ENCODE data around the gene PLEKHG7. TPM values are rescaled to one million over a fixed set of nuclear protein-coding genes. Genes with fewer than 3 reads are reported as not detected.
"Not testable (repeated sequence)": the region's sequence is repeated elsewhere in the genome, so short reads cannot be mapped to it uniquely, and the experiment has no call there.

The PLEKHG7 gene
- polyA plus RNA-seq, 1 experiment, result 0.05 TPM

DNA sequence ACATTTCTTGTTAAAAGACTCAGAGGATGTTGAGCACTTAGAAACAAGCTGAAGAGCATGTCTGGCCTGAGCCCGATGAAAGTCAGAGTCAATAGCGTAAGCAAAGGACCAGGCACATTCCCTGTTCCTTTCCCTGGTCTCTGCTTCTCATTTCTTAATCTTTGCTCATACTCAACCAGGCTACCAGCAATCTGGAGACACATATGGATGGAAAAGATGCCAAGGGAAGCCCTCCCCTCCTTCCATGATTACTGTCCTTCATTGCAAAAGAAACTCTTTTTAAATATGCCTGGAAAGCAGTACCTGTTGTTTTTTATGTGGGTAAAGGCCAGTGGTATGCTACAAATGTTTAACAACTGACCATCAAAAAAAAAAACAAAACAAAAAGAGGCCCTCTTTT is 44.2 kb upstream of the PLEKHG7 start:
- no peak overlapping the region for H3K4me3 ChIP-seq (ENCODE audit: low read depth, low read length)
- H3K27ac ChIP-seq (ENCODE audit: low read depth, low read length), result no peak overlapping the region
- POLR2A ChIA-PET, result no interaction called here
- no peaks in the 10 kb centered on the region for H3K27me3 ChIP-seq (ENCODE audit: control insufficient read depth, insufficient read depth, low read length)
- no peaks in the 10 kb centered on the region for H3K9me3 ChIP-seq (ENCODE audit: control insufficient read depth, insufficient read depth, low read length)
- DNase-seq (ENCODE audit: low read depth, low spot score), result no peak
- TF ChIP-seq, protein P1, sequence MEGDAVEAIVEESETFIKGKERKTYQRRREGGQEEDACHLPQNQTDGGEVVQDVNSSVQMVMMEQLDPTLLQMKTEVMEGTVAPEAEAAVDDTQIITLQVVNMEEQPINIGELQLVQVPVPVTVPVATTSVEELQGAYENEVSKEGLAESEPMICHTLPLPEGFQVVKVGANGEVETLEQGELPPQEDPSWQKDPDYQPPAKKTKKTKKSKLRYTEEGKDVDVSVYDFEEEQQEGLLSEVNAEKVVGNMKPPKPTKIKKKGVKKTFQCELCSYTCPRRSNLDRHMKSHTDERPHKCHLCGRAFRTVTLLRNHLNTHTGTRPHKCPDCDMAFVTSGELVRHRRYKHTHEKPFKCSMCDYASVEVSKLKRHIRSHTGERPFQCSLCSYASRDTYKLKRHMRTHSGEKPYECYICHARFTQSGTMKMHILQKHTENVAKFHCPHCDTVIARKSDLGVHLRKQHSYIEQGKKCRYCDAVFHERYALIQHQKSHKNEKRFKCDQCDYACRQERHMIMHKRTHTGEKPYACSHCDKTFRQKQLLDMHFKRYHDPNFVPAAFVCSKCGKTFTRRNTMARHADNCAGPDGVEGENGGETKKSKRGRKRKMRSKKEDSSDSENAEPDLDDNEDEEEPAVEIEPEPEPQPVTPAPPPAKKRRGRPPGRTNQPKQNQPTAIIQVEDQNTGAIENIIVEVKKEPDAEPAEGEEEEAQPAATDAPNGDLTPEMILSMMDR (IDR thresholded peaks at IDR 0.05; ENCODE audit: low read depth, low read length), result no peak
- CTCF ChIA-PET, result no interaction called here

DNA sequence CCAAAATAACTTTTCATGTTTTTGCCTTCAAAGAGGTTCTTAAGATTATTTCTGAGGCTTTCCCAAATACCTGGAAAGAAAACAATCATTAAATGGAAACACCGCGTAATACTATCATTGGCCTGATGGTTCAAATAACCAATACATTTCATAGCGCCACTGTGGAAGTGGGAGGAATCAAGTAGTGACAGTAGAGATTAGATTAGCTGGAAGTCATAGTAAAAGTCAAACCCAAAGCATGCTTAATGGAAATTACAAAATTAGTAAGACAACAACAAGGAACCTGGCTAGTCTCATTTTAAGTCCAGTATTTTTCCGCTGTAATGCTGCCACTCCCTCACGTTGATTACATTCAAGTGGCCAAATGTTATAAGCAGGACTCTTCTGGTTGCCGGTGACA is 41.5 kb upstream of the PLEKHG7 start:
- Histone ChIP-seq H3K4me3 (ENCODE audit: low read depth, low read length) (no peak overlapping the region), H3K9me3 (ENCODE audit: control insufficient read depth, insufficient read depth, low read length) (no peaks in the 10 kb centered on the region), H3K27ac (ENCODE audit: low read depth, low read length) (no peak overlapping the region), H3K27me3 (ENCODE audit: control insufficient read depth, insufficient read depth, low read length) (no peaks in the 10 kb centered on the region)
- CTCF ChIA-PET, result no interaction called here
- TF ChIP-seq, protein P1 (IDR thresholded peaks at IDR 0.05; ENCODE audit: low read depth, low read length), result no peak
- POLR2A ChIA-PET, result no interaction called here
- no peak for DNase-seq (ENCODE audit: low read depth, low spot score)

DNA sequence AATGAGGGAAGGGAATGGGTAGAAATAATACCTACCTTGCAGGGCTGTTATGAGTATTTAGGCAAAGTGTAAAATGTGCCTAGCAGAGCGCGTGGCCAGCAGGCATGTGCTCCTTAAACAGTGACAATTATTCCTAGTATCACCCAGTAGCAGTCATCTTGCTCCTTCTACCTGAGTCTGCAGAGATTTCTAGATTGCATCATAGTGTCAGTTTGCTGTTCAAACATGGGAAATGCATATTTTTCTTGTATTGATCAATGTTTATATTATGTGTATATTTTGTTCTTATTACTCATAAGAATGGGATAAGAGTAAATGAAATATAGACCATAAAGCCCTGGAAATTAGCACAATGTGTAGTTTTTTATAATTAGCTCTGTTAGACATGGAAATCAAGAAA is 37.3 kb upstream of the PLEKHG7 start:
- no peak overlapping the region for H3K27ac ChIP-seq (ENCODE audit: low read depth, low read length)
- CTCF ChIA-PET, result no interaction called here
- H3K27me3 ChIP-seq (ENCODE audit: control insufficient read depth, insufficient read depth, low read length), result peaks cover 5% of the 10 kb centered on the region
- no peaks in the 10 kb centered on the region for H3K9me3 ChIP-seq (ENCODE audit: control insufficient read depth, insufficient read depth, low read length)
- POLR2A ChIA-PET, result no interaction called here
- no peak for DNase-seq (ENCODE audit: low read depth, low spot score)
- TF ChIP-seq, protein P1 (IDR thresholded peaks at IDR 0.05; ENCODE audit: low read depth, low read length), result no peak
- no peak overlapping the region for H3K4me3 ChIP-seq (ENCODE audit: low read depth, low read length)

DNA sequence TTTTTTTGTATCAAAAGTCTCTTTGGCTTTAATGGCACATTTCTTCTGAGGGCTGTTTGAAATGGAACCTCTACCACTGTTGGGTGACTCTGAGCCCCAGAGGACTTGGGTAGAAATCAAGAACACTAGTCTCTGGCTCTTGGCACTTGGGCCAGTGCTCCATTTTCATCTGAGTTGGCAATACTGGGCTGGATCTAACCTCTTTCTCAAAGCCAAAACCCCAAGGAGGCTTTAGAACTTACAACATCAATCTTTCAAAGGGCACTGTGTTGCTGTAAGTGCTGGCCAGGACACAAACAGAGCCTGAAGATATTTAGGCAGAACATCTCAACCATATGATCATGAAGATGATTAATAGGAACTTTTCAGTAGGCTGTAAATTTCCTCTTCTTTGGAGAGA is 34.0 kb upstream of the PLEKHG7 start:
- H3K4me3 ChIP-seq (ENCODE audit: low read depth, low read length), result no peak overlapping the region
- no peak overlapping the region for H3K27ac ChIP-seq (ENCODE audit: low read depth, low read length)
- peaks cover 5% of the 10 kb centered on the region for H3K27me3 ChIP-seq (ENCODE audit: control insufficient read depth, insufficient read depth, low read length)
- H3K9me3 ChIP-seq (ENCODE audit: control insufficient read depth, insufficient read depth, low read length), result no peaks in the 10 kb centered on the region
- POLR2A ChIA-PET, result no interaction called here
- no peak for DNase-seq (ENCODE audit: low read depth, low spot score)
- TF ChIP-seq, protein P1 (IDR thresholded peaks at IDR 0.05; ENCODE audit: low read depth, low read length), result no peak
- CTCF ChIA-PET, result interaction anchor here (0.6 kb wide), 1 partner anchor 500 kb away, joined by 3 read pairs; no protein-coding TSS in a partner anchor

DNA sequence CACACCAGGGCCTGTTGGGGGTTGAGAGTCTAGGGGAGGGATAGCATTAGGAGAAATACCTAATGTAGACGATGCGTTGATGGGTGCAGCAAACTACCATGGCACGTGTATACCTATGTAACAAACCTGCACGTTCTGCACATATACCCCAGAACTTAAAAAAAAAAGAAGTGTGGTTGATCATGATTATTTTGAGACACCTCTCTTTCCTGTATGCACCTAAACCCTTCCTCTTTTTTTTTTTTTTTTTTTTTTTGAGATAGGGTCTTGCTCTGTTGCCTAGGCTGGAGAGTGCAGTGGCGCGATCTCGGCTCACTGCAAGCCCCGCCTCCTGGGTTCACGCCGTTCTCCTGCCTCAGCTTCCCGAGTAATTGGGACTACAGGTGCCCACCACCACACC is 31.3 kb upstream of the PLEKHG7 start:
- H3K27me3 ChIP-seq (ENCODE audit: control insufficient read depth, insufficient read depth, low read length); POLR2A ChIA-PET; H3K4me3 ChIP-seq (ENCODE audit: low read depth, low read length); H3K9me3 ChIP-seq (ENCODE audit: control insufficient read depth, insufficient read depth, low read length); DNase-seq (ENCODE audit: low read depth, low spot score); CTCF ChIA-PET; H3K27ac ChIP-seq (ENCODE audit: low read depth, low read length): not testable (repeated sequence)

DNA sequence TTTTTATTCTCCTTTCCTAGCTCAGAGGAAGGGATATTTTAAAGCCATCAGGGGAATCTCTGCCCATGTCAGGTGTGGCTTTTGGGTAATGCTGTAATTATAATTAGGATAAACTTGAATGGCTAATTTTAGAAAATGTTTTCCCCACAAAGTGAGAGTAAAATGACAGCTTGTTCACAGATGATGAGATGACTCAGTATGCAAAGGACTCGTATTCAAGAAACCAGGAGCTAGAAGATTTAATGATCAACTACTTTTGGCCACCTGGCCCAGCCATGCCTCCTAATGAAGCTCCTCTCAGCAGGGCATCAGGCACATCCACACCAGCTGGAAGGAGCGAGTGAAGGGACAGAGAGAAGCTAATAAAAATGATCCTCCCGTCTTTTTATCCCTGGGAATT is 29.0 kb upstream of the PLEKHG7 start:
- no peak for DNase-seq (ENCODE audit: low read depth, low spot score)
- Histone ChIP-seq H3K4me3 (ENCODE audit: low read depth, low read length) (no peak overlapping the region), H3K27me3 (ENCODE audit: control insufficient read depth, insufficient read depth, low read length) (peaks cover 3% of the 10 kb centered on the region), H3K9me3 (ENCODE audit: control insufficient read depth, insufficient read depth, low read length) (no peaks in the 10 kb centered on the region), H3K27ac (ENCODE audit: low read depth, low read length) (no peak overlapping the region)
- CTCF ChIA-PET, result no interaction called here
- TF ChIP-seq, protein P1 (IDR thresholded peaks at IDR 0.05; ENCODE audit: low read depth, low read length), result no peak
- POLR2A ChIA-PET, result no interaction called here

All from AG04450 (cell line).